KMS-11 (cell line): Measurements from ENCODE around the gene TAOK1.
"Not testable (repeated sequence)": the region's sequence is repeated elsewhere in the genome, so short reads cannot be mapped to it uniquely, and the experiment has no call there.

Experiments used
- H2AFZ ChIP-seq: fragments of 200-600 bp; sonication (generic); 2 replicates; pipeline ENCODE4 v1.6.1; 2016; ENCODE audit warnings: antibody characterized with exemption, mixed run types, low read depth
- H3K27ac ChIP-seq: fragments of 200-600 bp; sonication (generic); 2 replicates; pipeline ENCODE4 v1.6.1; 2016; ENCODE audit warnings: mild to moderate bottlenecking, mixed run types
- H3K27me3 ChIP-seq: fragments of 200-600 bp; sonication (generic); 2 replicates; pipeline ENCODE4 v1.6.1; 2017; ENCODE audit warnings: mild to moderate bottlenecking, low read depth, mixed run types, moderate library complexity; ENCODE audit not compliant: insufficient read depth
- H3K36me3 ChIP-seq: fragments of 200-600 bp; sonication (generic); 2 replicates; pipeline ENCODE4 v1.6.1; 2017; ENCODE audit warnings: mild to moderate bottlenecking, mixed run types; ENCODE audit not compliant: insufficient read depth
- H3K4me1 ChIP-seq: fragments of 200-600 bp; sonication (generic); 2 replicates; pipeline ENCODE4 v1.6.1; 2016; ENCODE audit warnings: mild to moderate bottlenecking, low read depth, mixed run types; ENCODE audit not compliant: poor library complexity, severe bottlenecking
- H3K4me2 ChIP-seq: fragments of 200-600 bp; sonication (generic); 2 replicates; pipeline ENCODE4 v1.7.0; 2016; ENCODE audit warnings: mild to moderate bottlenecking, mixed run types
- H3K4me3 ChIP-seq: fragments of 200-600 bp; sonication (generic); IDR thresholded peaks from 2 replicates; pipeline ENCODE4 v1.6.1; 2017; ENCODE audit warnings: low read depth, low read length, mixed read lengths; ENCODE audit not compliant: insufficient read depth
- H3K79me2 ChIP-seq: fragments of 200-600 bp; sonication (generic); 2 replicates; pipeline ENCODE4 v1.6.1; 2016; ENCODE audit warnings: low read depth, mixed run types; ENCODE audit not compliant: insufficient read depth
- H3K9ac ChIP-seq: fragments of 200-600 bp; sonication (generic); 2 replicates; pipeline ENCODE4 v1.6.1; 2016; ENCODE audit warnings: mild to moderate bottlenecking, mixed run types
- H4K20me1 ChIP-seq: fragments of 200-600 bp; sonication (generic); 2 replicates; pipeline ENCODE4 v1.6.1; 2016; ENCODE audit warnings: mild to moderate bottlenecking, mixed run types; ENCODE audit not compliant: insufficient read depth
- TF ChIP-seq, protein P1 (sequence below): fragments of 200-600 bp; sonication (generic); conservative IDR thresholded peaks from 2 replicates; pipeline ENCODE4 v1.6.1; 2017; ENCODE audit warnings: low read depth, mild to moderate bottlenecking, antibody characterized with exemption, low read length, moderate library complexity, mixed read lengths

The TAOK1 gene

DNA sequence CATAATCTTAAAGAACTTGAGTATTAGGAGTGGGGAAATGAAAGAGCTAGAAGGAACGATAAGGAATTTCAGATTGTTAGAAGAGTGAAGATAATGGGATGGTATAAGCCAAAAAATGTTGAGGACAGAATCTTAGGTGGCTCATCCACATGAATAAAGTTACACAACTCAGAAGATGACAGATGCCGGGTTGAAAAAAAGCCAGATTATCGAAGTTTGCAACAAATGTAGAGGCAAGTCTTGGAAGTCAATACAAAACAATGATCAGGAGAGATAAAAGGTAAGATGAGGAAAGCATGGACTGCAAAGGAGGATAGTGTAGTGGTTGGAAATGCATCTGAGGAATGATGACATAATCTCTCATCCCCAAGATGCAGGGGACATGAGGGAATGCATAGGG, 45.1 kb upstream of the TAOK1 start:
- Histone ChIP-seq H4K20me1 (no peaks in the 10 kb centered on the region), H3K27me3 (no peaks in the 10 kb centered on the region), H3K4me2 (no peak overlapping the region), H3K4me1 (no peaks in the 10 kb centered on the region), H3K27ac (no peak overlapping the region), H3K9ac (no peak overlapping the region), H3K79me2 (no peaks in the 10 kb centered on the region), H3K4me3 (no peak overlapping the region), H2AFZ (no peak overlapping the region), H3K36me3 (no peaks in the 10 kb centered on the region)
- TF ChIP-seq, protein P1, sequence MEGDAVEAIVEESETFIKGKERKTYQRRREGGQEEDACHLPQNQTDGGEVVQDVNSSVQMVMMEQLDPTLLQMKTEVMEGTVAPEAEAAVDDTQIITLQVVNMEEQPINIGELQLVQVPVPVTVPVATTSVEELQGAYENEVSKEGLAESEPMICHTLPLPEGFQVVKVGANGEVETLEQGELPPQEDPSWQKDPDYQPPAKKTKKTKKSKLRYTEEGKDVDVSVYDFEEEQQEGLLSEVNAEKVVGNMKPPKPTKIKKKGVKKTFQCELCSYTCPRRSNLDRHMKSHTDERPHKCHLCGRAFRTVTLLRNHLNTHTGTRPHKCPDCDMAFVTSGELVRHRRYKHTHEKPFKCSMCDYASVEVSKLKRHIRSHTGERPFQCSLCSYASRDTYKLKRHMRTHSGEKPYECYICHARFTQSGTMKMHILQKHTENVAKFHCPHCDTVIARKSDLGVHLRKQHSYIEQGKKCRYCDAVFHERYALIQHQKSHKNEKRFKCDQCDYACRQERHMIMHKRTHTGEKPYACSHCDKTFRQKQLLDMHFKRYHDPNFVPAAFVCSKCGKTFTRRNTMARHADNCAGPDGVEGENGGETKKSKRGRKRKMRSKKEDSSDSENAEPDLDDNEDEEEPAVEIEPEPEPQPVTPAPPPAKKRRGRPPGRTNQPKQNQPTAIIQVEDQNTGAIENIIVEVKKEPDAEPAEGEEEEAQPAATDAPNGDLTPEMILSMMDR = no peak

DNA sequence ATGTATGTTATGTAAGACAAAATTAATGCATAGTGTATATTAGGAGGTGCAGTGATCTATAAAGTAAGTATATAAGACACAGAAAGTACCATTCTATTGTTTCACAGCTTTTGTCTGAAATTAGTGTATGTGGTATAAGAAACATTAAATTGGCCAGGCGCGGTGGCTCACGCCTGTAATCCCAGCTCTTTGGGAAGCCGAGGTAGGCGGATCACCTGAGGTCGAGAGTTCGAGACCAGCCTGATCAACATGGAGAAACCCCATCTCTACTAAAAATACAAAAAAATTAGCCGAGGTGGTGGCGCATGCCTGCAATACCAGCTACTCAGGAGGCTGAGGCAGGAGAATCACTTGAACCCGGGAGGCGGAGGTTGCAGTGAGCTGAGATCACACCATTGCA, 44.7 kb upstream of the TAOK1 start:
- H3K4me3 ChIP-seq, H4K20me1 ChIP-seq: not testable (repeated sequence)

DNA sequence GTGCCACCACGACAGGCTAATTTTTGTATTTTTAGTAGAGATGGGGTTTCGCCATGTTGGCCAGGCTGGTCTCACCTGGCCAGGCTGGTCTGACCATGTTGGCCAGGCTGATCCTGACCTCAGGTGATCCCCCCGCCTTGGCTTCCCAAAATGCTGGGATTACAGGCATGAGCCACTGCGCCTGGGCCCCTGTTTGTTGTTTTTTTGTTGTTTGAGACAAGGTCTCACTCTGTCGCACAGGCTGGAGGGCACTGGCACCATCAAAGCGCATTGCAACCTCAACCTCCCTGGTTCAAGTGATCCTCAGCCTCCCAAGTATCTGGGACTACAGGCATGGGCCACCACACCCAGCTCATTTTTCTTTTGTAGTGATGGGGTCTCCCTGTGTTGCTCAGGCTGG, 43.7 kb upstream of the TAOK1 start:
- Histone ChIP-seq H3K4me3 (no peak overlapping the region), H3K79me2 (no peaks in the 10 kb centered on the region), H3K27ac (no peak overlapping the region), H3K9ac (no peak overlapping the region), H3K4me1 (no peaks in the 10 kb centered on the region), H3K27me3 (no peaks in the 10 kb centered on the region), H3K36me3 (no peaks in the 10 kb centered on the region), H4K20me1 (no peaks in the 10 kb centered on the region), H2AFZ (no peak overlapping the region), H3K4me2 (no peak overlapping the region)
- TF ChIP-seq, protein P1 = no peak

More for the DNA sequence above, 44.7 kb upstream of the TAOK1 start:
- not testable (repeated sequence) for H3K36me3 ChIP-seq, H2AFZ ChIP-seq, H3K27ac ChIP-seq, H3K27me3 ChIP-seq, H3K4me1 ChIP-seq, H3K4me2 ChIP-seq, H3K9ac ChIP-seq, H3K79me2 ChIP-seq

DNA sequence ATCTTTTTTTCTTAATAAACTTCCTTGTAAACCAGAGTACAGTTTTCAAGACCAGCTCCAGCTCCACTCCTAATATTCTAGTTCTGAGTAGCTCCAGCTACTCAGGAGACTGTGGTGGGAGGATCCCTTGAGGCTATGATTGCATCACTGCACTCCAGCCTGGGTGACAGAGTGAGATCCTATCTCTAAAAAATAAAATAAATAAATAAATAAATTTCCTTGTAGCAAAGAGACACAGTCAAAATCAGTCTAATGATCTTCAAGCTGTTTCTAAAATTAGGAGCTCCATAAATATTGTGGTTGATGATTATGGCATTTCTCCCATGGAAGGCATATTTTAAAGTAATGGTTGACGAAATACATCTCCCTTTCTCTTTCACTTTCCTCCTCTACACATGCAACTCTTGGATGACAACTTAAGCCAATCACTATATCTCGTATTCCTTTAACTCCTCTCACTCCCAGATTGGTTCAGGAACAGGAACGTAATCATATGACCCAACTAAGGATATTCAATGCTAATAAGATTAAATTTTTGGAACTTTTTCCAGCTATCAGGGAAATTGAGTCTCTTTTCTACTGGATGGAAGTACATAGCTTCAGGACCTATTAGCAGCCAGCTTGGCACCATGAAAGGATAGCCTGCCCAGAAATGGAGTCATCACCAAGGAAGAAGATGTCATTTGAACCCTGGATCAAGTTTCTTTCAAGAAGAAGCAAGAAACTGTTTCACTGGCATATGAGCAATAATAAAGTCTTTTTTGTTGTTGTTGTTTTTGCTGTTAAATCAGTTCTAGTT, 42.1 kb upstream of the TAOK1 start:
- H3K4me2 ChIP-seq = no peak overlapping the region
- no peak overlapping the region for H2AFZ ChIP-seq
- no peaks in the 10 kb centered on the region for H3K4me1 ChIP-seq
- no peak overlapping the region for H3K27ac ChIP-seq
- H3K9ac ChIP-seq = no peak overlapping the region
- H3K4me3 ChIP-seq = no peak overlapping the region
- H4K20me1 ChIP-seq = no peaks in the 10 kb centered on the region
- TF ChIP-seq, protein P1 = no peak
- H3K27me3 ChIP-seq = no peaks in the 10 kb centered on the region
- no peaks in the 10 kb centered on the region for H3K36me3 ChIP-seq
- no peaks in the 10 kb centered on the region for H3K79me2 ChIP-seq

DNA sequence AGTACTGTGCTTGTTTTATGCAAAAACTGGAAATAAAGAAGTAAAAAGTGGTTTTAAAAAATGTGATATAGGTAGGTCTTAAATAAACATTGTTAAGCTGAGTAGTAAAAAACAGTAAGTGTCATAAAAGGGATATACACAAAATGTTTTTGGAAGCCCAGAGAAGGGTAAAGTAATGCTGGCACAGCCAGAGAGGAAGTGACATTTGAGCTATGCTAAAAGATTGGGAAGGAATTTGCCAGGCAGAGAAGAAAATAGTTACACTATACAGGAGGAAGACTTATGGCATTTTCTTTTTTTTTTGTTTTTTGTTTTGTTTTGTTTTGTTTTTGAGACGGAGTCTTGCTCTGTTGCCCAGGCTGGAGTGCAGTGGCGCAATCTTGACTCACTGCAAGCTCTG, 40.8 kb upstream of the TAOK1 start:
- Histone ChIP-seq H3K4me1 (no peaks in the 10 kb centered on the region), H3K4me2 (no peak overlapping the region), H3K9ac (no peak overlapping the region; the same call in 1 of the 2 replicates), H3K36me3 (no peaks in the 10 kb centered on the region), H2AFZ (no peak overlapping the region), H3K27me3 (no peaks in the 10 kb centered on the region), H3K27ac (no peak overlapping the region), H4K20me1 (no peaks in the 10 kb centered on the region), H3K4me3 (no peak overlapping the region), H3K79me2 (no peaks in the 10 kb centered on the region)
- TF ChIP-seq, protein P1 = no peak
